ENCODE results near the gene LAPTM5.

Gene LAPTM5

GRCh38 chr1:30737357-30738039 is 20.1 kb downstream of the LAPTM5 start:
- peaks cover 8% of the 10 kb centered on the region for H3K9me3 ChIP-seq (ENCODE audit: control insufficient read depth, low read length)
- H3K4me3 ChIP-seq (ENCODE audit: low read length): no peak overlapping the region
- no peaks in the 10 kb centered on the region for H3K4me1 ChIP-seq (ENCODE audit: control insufficient read depth, insufficient read depth, low read length)
- DNase-seq (ENCODE audit: low read depth): no peak
- no peak overlapping the region for H3K9ac ChIP-seq (ENCODE audit: low read length)
- peaks cover 39% of the 10 kb centered on the region for H3K27me3 ChIP-seq (replicated peaks; ENCODE audit: control insufficient read depth, insufficient read depth, low read length)
- no peaks in the 10 kb centered on the region for H3K36me3 ChIP-seq (ENCODE audit: control insufficient read depth, insufficient read depth, low read length, severe bottlenecking)

GRCh38 chr1:30735668-30736498 is 21.7 kb downstream of the LAPTM5 start:
- peak; percentile 42 for DNase-seq (ENCODE audit: low read depth)
- Histone ChIP-seq H3K4me1 (ENCODE audit: control insufficient read depth, insufficient read depth, low read length) (no peaks in the 10 kb centered on the region), H3K9me3 (ENCODE audit: control insufficient read depth, low read length) (peaks cover 8% of the 10 kb centered on the region), H3K4me3 (ENCODE audit: low read length) (no peak overlapping the region), H3K9ac (ENCODE audit: low read length) (no peak overlapping the region), H3K36me3 (ENCODE audit: control insufficient read depth, insufficient read depth, low read length, severe bottlenecking) (no peaks in the 10 kb centered on the region), H3K27me3 (replicated peaks; ENCODE audit: control insufficient read depth, insufficient read depth, low read length) (peaks cover 31% of the 10 kb centered on the region)

GRCh38 chr1:30735124-30735523 is 22.4 kb downstream of the LAPTM5 start:
- Histone ChIP-seq H3K9me3 (ENCODE audit: control insufficient read depth, low read length) (peaks cover 8% of the 10 kb centered on the region), H3K9ac (ENCODE audit: low read length) (no peak overlapping the region), H3K4me1 (ENCODE audit: control insufficient read depth, insufficient read depth, low read length) (no peaks in the 10 kb centered on the region), H3K27me3 (replicated peaks; ENCODE audit: control insufficient read depth, insufficient read depth, low read length) (peaks cover 28% of the 10 kb centered on the region), H3K36me3 (ENCODE audit: control insufficient read depth, insufficient read depth, low read length, severe bottlenecking) (no peaks in the 10 kb centered on the region), H3K4me3 (ENCODE audit: low read length) (no peak overlapping the region)
- DNase-seq (ENCODE audit: low read depth): no peak

- Histone ChIP-seq H3K4me3 (ENCODE audit: low read length) (no peak overlapping the region), H3K36me3 (ENCODE audit: control insufficient read depth, insufficient read depth, low read length, severe bottlenecking) (no peaks in the 10 kb centered on the region), H3K27me3 (replicated peaks; ENCODE audit: control insufficient read depth, insufficient read depth, low read length) (peaks cover 23% of the 10 kb centered on the region), H3K9me3 (ENCODE audit: control insufficient read depth, low read length) (peaks cover 8% of the 10 kb centered on the region), H3K9ac (ENCODE audit: low read length) (no peak overlapping the region), H3K4me1 (ENCODE audit: control insufficient read depth, insufficient read depth, low read length) (no peaks in the 10 kb centered on the region)
- DNase-seq (ENCODE audit: low read depth): no peak
Measured at GRCh38 chr1:30734580-30734979, 23.0 kb downstream of the LAPTM5 start.

GRCh38 chr1:30734106-30734505 is 23.5 kb downstream of the LAPTM5 start:
- Histone ChIP-seq H3K9me3 (ENCODE audit: control insufficient read depth, low read length) (peaks cover 8% of the 10 kb centered on the region), H3K27me3 (replicated peaks; ENCODE audit: control insufficient read depth, insufficient read depth, low read length) (peaks cover 18% of the 10 kb centered on the region), H3K9ac (ENCODE audit: low read length) (no peak overlapping the region), H3K4me3 (ENCODE audit: low read length) (no peak overlapping the region), H3K36me3 (ENCODE audit: control insufficient read depth, insufficient read depth, low read length, severe bottlenecking) (no peaks in the 10 kb centered on the region), H3K4me1 (ENCODE audit: control insufficient read depth, insufficient read depth, low read length) (no peaks in the 10 kb centered on the region)
- no peak for DNase-seq (ENCODE audit: low read depth)

GRCh38 chr1:30733493-30733892 is 24.1 kb downstream of the LAPTM5 start:
- Histone ChIP-seq H3K9ac (ENCODE audit: low read length) (no peak overlapping the region), H3K4me3 (ENCODE audit: low read length) (no peak overlapping the region), H3K36me3 (ENCODE audit: control insufficient read depth, insufficient read depth, low read length, severe bottlenecking) (no peaks in the 10 kb centered on the region), H3K27me3 (replicated peaks; ENCODE audit: control insufficient read depth, insufficient read depth, low read length) (peaks cover 12% of the 10 kb centered on the region), H3K9me3 (ENCODE audit: control insufficient read depth, low read length) (peaks cover 7% of the 10 kb centered on the region), H3K4me1 (ENCODE audit: control insufficient read depth, insufficient read depth, low read length) (no peaks in the 10 kb centered on the region)
- no peak for DNase-seq (ENCODE audit: low read depth)

- Histone ChIP-seq H3K9me3 (ENCODE audit: control insufficient read depth, low read length) (no peaks in the 10 kb centered on the region), H3K27me3 (replicated peaks; ENCODE audit: control insufficient read depth, insufficient read depth, low read length) (peaks cover 12% of the 10 kb centered on the region), H3K4me3 (ENCODE audit: low read length) (no peak overlapping the region), H3K9ac (ENCODE audit: low read length) (no peak overlapping the region), H3K36me3 (ENCODE audit: control insufficient read depth, insufficient read depth, low read length, severe bottlenecking) (no peaks in the 10 kb centered on the region), H3K4me1 (ENCODE audit: control insufficient read depth, insufficient read depth, low read length) (no peaks in the 10 kb centered on the region)
- DNase-seq (ENCODE audit: low read depth): peak; percentile 17
Measured at GRCh38 chr1:30732277-30732996, 25.1 kb downstream of the LAPTM5 start.

- Histone ChIP-seq H3K4me3 (ENCODE audit: low read length) (no peak overlapping the region), H3K4me1 (ENCODE audit: control insufficient read depth, insufficient read depth, low read length) (no peaks in the 10 kb centered on the region), H3K9ac (ENCODE audit: low read length) (no peak overlapping the region), H3K27me3 (replicated peaks; ENCODE audit: control insufficient read depth, insufficient read depth, low read length) (peaks cover 12% of the 10 kb centered on the region), H3K36me3 (ENCODE audit: control insufficient read depth, insufficient read depth, low read length, severe bottlenecking) (no peaks in the 10 kb centered on the region), H3K9me3 (ENCODE audit: control insufficient read depth, low read length) (no peaks in the 10 kb centered on the region)
- DNase-seq (ENCODE audit: low read depth): no peak
Measured at GRCh38 chr1:30731806-30732276, 25.7 kb downstream of the LAPTM5 start.

- H3K36me3 ChIP-seq (ENCODE audit: control insufficient read depth, insufficient read depth, low read length, severe bottlenecking): no peaks in the 10 kb centered on the region
- no peaks in the 10 kb centered on the region for H3K4me1 ChIP-seq (ENCODE audit: control insufficient read depth, insufficient read depth, low read length)
- no peaks in the 10 kb centered on the region for H3K9me3 ChIP-seq (ENCODE audit: control insufficient read depth, low read length)
- DNase-seq (ENCODE audit: low read depth): no peak
- no peak overlapping the region for H3K9ac ChIP-seq (ENCODE audit: low read length)
- no peak overlapping the region for H3K4me3 ChIP-seq (ENCODE audit: low read length)
- peaks cover 11% of the 10 kb centered on the region for H3K27me3 ChIP-seq (replicated peaks; ENCODE audit: control insufficient read depth, insufficient read depth, low read length)
Measured at GRCh38 chr1:30731109-30731805, 26.3 kb downstream of the LAPTM5 start.

- DNase-seq (ENCODE audit: low read depth): no peak
- Histone ChIP-seq H3K9me3 (ENCODE audit: control insufficient read depth, low read length) (no peaks in the 10 kb centered on the region), H3K36me3 (ENCODE audit: control insufficient read depth, insufficient read depth, low read length, severe bottlenecking) (no peaks in the 10 kb centered on the region), H3K4me3 (ENCODE audit: low read length) (no peak overlapping the region), H3K27me3 (replicated peaks; ENCODE audit: control insufficient read depth, insufficient read depth, low read length) (peaks cover 4% of the 10 kb centered on the region), H3K4me1 (ENCODE audit: control insufficient read depth, insufficient read depth, low read length) (no peaks in the 10 kb centered on the region), H3K9ac (ENCODE audit: low read length) (no peak overlapping the region)
Measured at GRCh38 chr1:30730346-30731108, 27.0 kb downstream of the LAPTM5 start.

All from adipocyte (in vitro differentiated cells).